GM12878 (cell line): ENCODE measurements around the gene GARNL3. TPM values are rescaled to one million over a fixed set of nuclear protein-coding genes. Genes with fewer than 3 reads are reported as not detected.

ENCODE experiments used
- ATAC-seq: fragments of 200-7000 bp; cut with Tn5 transposase; 3 replicates; pipeline ENCODE4 v1.9.1; 2020; ENCODE audit warnings: mild to moderate bottlenecking, moderate library complexity
- BruUV-seq: library from RNA; stranded (reverse); fragments of 400-500 nt; replicated peaks from 2 replicates; lab custom pipeline; 2021; lab: Mats Ljungman, UMichigan
- CTCF ChIA-PET: fragments of 300-600 bp; sonication (Branson Sonifier 250); formaldehyde crosslinking; extraction: SDS; loops from one replicate; lab custom pipeline; 2021; ENCODE audit warnings: inconsistent platforms; lab: Yijun Ruan, JAX
- POLR2A ChIA-PET: fragments of 350-600 bp; formaldehyde crosslinking; extraction: SDS; loops from one replicate; lab custom pipeline; 2021; ENCODE audit warnings: inconsistent platforms; lab: Charles Lee
- RAD21 ChIA-PET: fragments of 300-600 bp; sonication (Branson Sonifier 250); formaldehyde crosslinking; loops from one replicate; lab custom pipeline; 2023; ENCODE audit warnings: antibody characterized with exemption; ENCODE audit not compliant: unreplicated experiment; lab: Charles Lee
- SMC1A ChIA-PET: fragments of 300-600 bp; sonication (Branson Sonifier 250); formaldehyde crosslinking; loops from one replicate; lab custom pipeline; 2023; ENCODE audit not compliant: unreplicated experiment, uncharacterized antibody; lab: Charles Lee
- DNase-seq: peaks from one replicate; pipeline ENCODE4 v3.0.0-alpha.2; 2011; ENCODE audit warnings: low read depth, low spot score
- FAIRE-seq: peaks from 3 replicates; lab custom pipeline; 2011; peaks lifted over from hg19 to GRCh38; lab: Jason Lieb, UNC
- H2AFZ ChIP-seq: 2 replicates; pipeline ENCODE4 v1.6.0; 2011; ENCODE audit warnings: low read depth, low read length, control low read depth; ENCODE audit not compliant: control insufficient read depth
- H3K27ac ChIP-seq: 2 replicates; pipeline ENCODE4 v1.5.1; 2011; ENCODE audit warnings: control low read depth; ENCODE audit not compliant: control insufficient read depth, insufficient read depth
- H3K27me3 ChIP-seq, 2 experiments: replicated peaks in 1 of 2; 2 replicates each; pipeline versions ENCODE4 v1.6.0 to v1.6.1; 2011; ENCODE audit warnings: low read length in 1 of 2; ENCODE audit not compliant: control insufficient read depth in 2 of 2, insufficient read depth in 2 of 2
- H3K36me3 ChIP-seq, 2 experiments: 2 replicates each; pipeline ENCODE4 v1.5.1; 2011; ENCODE audit warnings: low read length in 1 of 2; ENCODE audit not compliant: control insufficient read depth in 2 of 2, insufficient read depth in 2 of 2
- H3K4me1 ChIP-seq: 2 replicates; pipeline ENCODE4 v1.6.1; 2011; ENCODE audit warnings: mild to moderate bottlenecking, low read length, moderate library complexity, mixed read lengths; ENCODE audit not compliant: control insufficient read depth, insufficient read depth
- H3K4me2 ChIP-seq: 2 replicates; pipeline ENCODE4 v1.6.0; 2011; ENCODE audit warnings: control low read depth; ENCODE audit not compliant: control insufficient read depth, insufficient read depth
- H3K4me3 ChIP-seq: fragments of 200-600 bp; sonication (generic); 2 replicates; pipeline ENCODE4 v1.5.1; 2016
- H3K79me2 ChIP-seq: 2 replicates; pipeline ENCODE4 v1.6.0; 2011; ENCODE audit warnings: low read length; ENCODE audit not compliant: control insufficient read depth, insufficient read depth
- H3K9ac ChIP-seq: 2 replicates; pipeline ENCODE4 v1.8.0; 2011; ENCODE audit warnings: low read length, control low read depth, mixed read lengths; ENCODE audit not compliant: control insufficient read depth, insufficient read depth
- H3K9me3 ChIP-seq: replicated peaks from 3 replicates; pipeline ENCODE4 v1.5.1; 2011; ENCODE audit warnings: mild to moderate bottlenecking, low read length; ENCODE audit not compliant: control insufficient read depth, insufficient read depth
- H4K20me1 ChIP-seq: 2 replicates; pipeline ENCODE4 v1.6.0; 2011; ENCODE audit not compliant: control insufficient read depth, insufficient read depth
- BMI1 ChIP-seq: fragments of 450-650 bp; IDR thresholded peaks from 2 replicates; pipeline ENCODE4 v1.6.1; 2016; ENCODE audit warnings: mild to moderate bottlenecking, moderate library complexity, borderline replicate concordance
- CEBPB ChIP-seq, 2 experiments: fragments of 150-350 bp in 1 of 2; IDR thresholded peaks; 2 replicates each; pipeline ENCODE4 v1.6.1; 2012 to 2014; ENCODE audit warnings: low read depth in 2 of 2, low read length in 2 of 2, borderline replicate concordance in 1 of 2, inconsistent platforms in 1 of 2
- CREM ChIP-seq: IDR thresholded peaks from 2 replicates; pipeline ENCODE4 v1.6.1; 2014; ENCODE audit warnings: antibody characterized with exemption, low read depth
- EED ChIP-seq: sonication (generic); IDR thresholded peaks from 2 replicates; pipeline ENCODE4 v1.6.1; 2016; ENCODE audit warnings: antibody characterized with exemption, low read depth
- RAD51 ChIP-seq: fragments of 450-650 bp; IDR thresholded peaks from 2 replicates; pipeline ENCODE4 v1.6.1; 2016; ENCODE audit warnings: moderate library complexity, mild to moderate bottlenecking, inconsistent platforms
- ZNF274 ChIP-seq: IDR thresholded peaks from one replicate; pipeline ENCODE4 v1.8.0; 2011; ENCODE audit not compliant: insufficient read length, insufficient read depth
- WGBS: methylation state at CpG from one replicate; pipeline ENCODE4 v1.1.6; 2016; ENCODE audit warnings: low lambda C conversion rate; ENCODE audit not compliant: insufficient replicate concordance, insufficient coverage; ENCODE audit errors: missing lambda C conversion rate; 5-methylcytosine and 5-hydroxymethylcytosine counted together
- in situ Hi-C: fragments of 300-500 bp; cut with MboI; formaldehyde crosslinking; loops from 9 replicates; pipeline ENCODE4 v1.14.3; 2018; ENCODE audit warnings: mixed read lengths
- intact Hi-C: fragments of 100-400 bp; cut with micrococcal nuclease; formaldehyde crosslinking; loops from one replicate; pipeline ENCODE4 v1.14.2; 2022; ENCODE audit not compliant: unreplicated experiment
- polyA plus RNA-seq, 11 experiments: library from polyadenylated mRNA; depleted of rRNA in 4 of 11; unstranded in 6 of 11; stranded (reverse) in 5 of 11; fragments of >200 nt; fragmentation: Nextera tagmentation in 4 of 11; fragmentation: Illumina TruSeq in 1 of 11; extraction: Ambion mirVana in 4 of 11; extraction: Trizol in 1 of 11; gene quantifications; 1 replicate in 1 of 11; 2 replicates in 10 of 11; pipeline versions ENCODE4 v1.2.1 to v1.2.3, GENCODE V29; 2011 to 2016; ENCODE audit warnings: inconsistent platforms in 2 of 11, missing spikeins in 2 of 11, low read depth in 1 of 11
- total RNA-seq, 4 experiments: library from RNA; depleted of rRNA in 3 of 4; stranded (reverse); fragments of >200 nt in 3 of 4; fragmentation: Illumina TruSeq in 1 of 4; extraction: Trizol in 1 of 4; gene quantifications; 2 replicates each; pipeline versions ENCODE4 v1.2.1 to v1.2.3, GENCODE V29; 2013 to 2021
- TF ChIP-seq, protein P1 (sequence below): fragments of 450-650 bp; IDR thresholded peaks from 2 replicates; pipeline ENCODE4 v1.6.1; 2018; ENCODE audit warnings: mild to moderate bottlenecking, low read depth, moderate library complexity; ENCODE audit not compliant: partially characterized antibody

The GARNL3 gene
- total and polyA plus RNA-seq, 10 of the 15 experiments (the other 5 are each of a cell fraction or from before 2014, with no cell fraction given): 0.89 to 13.2 (median 6.3) TPM

DNA sequence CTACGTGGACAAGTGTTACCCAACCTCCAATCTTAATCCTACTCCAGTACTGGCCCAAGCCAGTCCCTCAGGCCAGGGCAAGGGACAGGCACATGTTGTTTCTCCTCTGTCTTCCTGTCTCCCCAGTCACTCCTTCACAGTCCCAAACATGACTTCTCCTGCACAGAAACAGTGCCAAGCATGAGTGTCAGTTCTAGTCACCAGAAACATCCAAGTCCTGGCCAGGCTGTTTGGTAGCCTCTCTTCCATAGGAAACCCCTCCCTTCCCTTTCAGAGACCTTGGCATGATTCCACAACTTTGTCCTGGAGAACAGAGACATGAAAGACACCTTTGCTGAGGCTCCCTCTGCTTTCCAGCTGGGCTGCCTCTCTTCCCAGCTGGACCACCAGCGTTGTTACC is 76.1 kb downstream of the GARNL3 start:
- Histone ChIP-seq H4K20me1 (no peaks in the 10 kb centered on the region), H3K4me1 (no peaks in the 10 kb centered on the region), H3K4me3 (no peak overlapping the region), H3K27ac (no peak overlapping the region), H3K9me3 (no peaks in the 10 kb centered on the region), H3K79me2 (no peaks in the 10 kb centered on the region), H3K36me3 (no peaks in the 10 kb centered on the region; a peak in 1 of 4 replicates), H3K27me3 (no peaks in the 10 kb centered on the region), H3K9ac (no peak overlapping the region), H2AFZ (no peak overlapping the region), H3K4me2 (no peak overlapping the region)
- ChIA-PET SMC1A (no interaction called here), POLR2A (no interaction called here), CTCF (no interaction called here), RAD21 (no interaction called here)
- WGBS: 73% methylated on average over 2 of the region's 2 CpGs
- intact Hi-C loops (no loop called here), in situ Hi-C loops (no loop called here)
- DNase-seq: no peak
- FAIRE-seq: no peak
- no peak for TF ChIP-seq RAD51
- TF ChIP-seq BMI1: no peak
- TF ChIP-seq, protein P1, sequence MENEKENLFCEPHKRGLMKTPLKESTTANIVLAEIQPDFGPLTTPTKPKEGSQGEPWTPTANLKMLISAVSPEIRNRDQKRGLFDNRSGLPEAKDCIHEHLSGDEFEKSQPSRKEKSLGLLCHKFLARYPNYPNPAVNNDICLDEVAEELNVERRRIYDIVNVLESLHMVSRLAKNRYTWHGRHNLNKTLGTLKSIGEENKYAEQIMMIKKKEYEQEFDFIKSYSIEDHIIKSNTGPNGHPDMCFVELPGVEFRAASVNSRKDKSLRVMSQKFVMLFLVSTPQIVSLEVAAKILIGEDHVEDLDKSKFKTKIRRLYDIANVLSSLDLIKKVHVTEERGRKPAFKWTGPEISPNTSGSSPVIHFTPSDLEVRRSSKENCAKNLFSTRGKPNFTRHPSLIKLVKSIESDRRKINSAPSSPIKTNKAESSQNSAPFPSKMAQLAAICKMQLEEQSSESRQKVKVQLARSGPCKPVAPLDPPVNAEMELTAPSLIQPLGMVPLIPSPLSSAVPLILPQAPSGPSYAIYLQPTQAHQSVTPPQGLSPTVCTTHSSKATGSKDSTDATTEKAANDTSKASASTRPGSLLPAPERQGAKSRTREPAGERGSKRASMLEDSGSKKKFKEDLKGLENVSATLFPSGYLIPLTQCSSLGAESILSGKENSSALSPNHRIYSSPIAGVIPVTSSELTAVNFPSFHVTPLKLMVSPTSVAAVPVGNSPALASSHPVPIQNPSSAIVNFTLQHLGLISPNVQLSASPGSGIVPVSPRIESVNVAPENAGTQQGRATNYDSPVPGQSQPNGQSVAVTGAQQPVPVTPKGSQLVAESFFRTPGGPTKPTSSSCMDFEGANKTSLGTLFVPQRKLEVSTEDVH: no peak
- no peak for TF ChIP-seq CEBPB (IDR thresholded peaks at IDR 0.05; ENCODE audit: borderline replicate concordance in 1 of 2, low read depth in 2 of 2, low read length in 2 of 2)
- TF ChIP-seq CREM: no peak
- no peak for TF ChIP-seq EED
- no peak for TF ChIP-seq ZNF274
- BruUV-seq: no TSS peak
- ATAC-seq: no peak
